SK-N-SH treated with all-trans-retinoic acid at 6 μM for 48 hours (cell line): ENCODE data around the gene NPHS1.

Source experiments
- ARNTL ChIP-seq: fragments of 450-650 bp; formaldehyde crosslinking; IDR thresholded peaks from 2 replicates; pipeline ENCODE4 v1.5.0; 2020; ENCODE audit warnings: low read depth, mild to moderate bottlenecking, moderate library complexity, borderline replicate concordance
- CSDC2 ChIP-seq: fragments of 250-450 bp; sonication (Bioruptor Pico); IDR thresholded peaks from 2 replicates; pipeline ENCODE4 v1.5.0; 2020; ENCODE audit warnings: mild to moderate bottlenecking, moderate library complexity
- ESRRG ChIP-seq: fragments of 250-450 bp; sonication (Bioruptor Pico); IDR thresholded peaks from 2 replicates; pipeline ENCODE4 v1.6.1; 2021; ENCODE audit warnings: mild to moderate bottlenecking
- GLIS3 ChIP-seq: fragments of 250-450 bp; sonication (Bioruptor Pico); IDR thresholded peaks from 2 replicates; pipeline ENCODE4 v1.5.0; 2020; ENCODE audit warnings: mild to moderate bottlenecking, moderate library complexity
- ISL1 ChIP-seq: fragments of 250-450 bp; sonication (Bioruptor Pico); IDR thresholded peaks from 2 replicates; pipeline ENCODE4 v2.1.2; 2022; ENCODE audit warnings: mild to moderate bottlenecking, moderate library complexity
- RARB ChIP-seq: fragments of 250-450 bp; sonication (Bioruptor Pico); IDR thresholded peaks from 2 replicates; pipeline ENCODE4 v1.8.0; 2021; ENCODE audit warnings: mild to moderate bottlenecking, moderate library complexity
- TCF4 ChIP-seq: fragments of 250-450 bp; sonication (Bioruptor Pico); IDR thresholded peaks from 2 replicates; pipeline ENCODE4 v1.8.0; 2021; ENCODE audit warnings: mild to moderate bottlenecking, moderate library complexity, borderline replicate concordance
- ZC3H10 ChIP-seq: fragments of 250-450 bp; sonication (Bioruptor Pico); IDR thresholded peaks from 2 replicates; pipeline ENCODE4 v1.5.1; 2021; ENCODE audit warnings: mild to moderate bottlenecking, moderate library complexity
- ZFP3 ChIP-seq: fragments of 250-450 bp; sonication (Bioruptor Pico); IDR thresholded peaks from 2 replicates; pipeline ENCODE4 v1.5.0; 2020; ENCODE audit warnings: mild to moderate bottlenecking, moderate library complexity
- ZNF565 ChIP-seq: fragments of 450-650 bp; formaldehyde crosslinking; conservative IDR thresholded peaks from 2 replicates; pipeline ENCODE4 v1.5.0; 2020; ENCODE audit warnings: low read depth, mild to moderate bottlenecking, moderate library complexity
- ZNF70 ChIP-seq: fragments of 450-650 bp; formaldehyde crosslinking; IDR thresholded peaks from 2 replicates; pipeline ENCODE4 v1.5.0; 2020; ENCODE audit warnings: mild to moderate bottlenecking, moderate library complexity
- TF ChIP-seq, protein P1 (sequence below): fragments of 250-450 bp; sonication (Bioruptor Pico); IDR thresholded peaks from 2 replicates; pipeline ENCODE4 v1.8.0; 2020; ENCODE audit warnings: mild to moderate bottlenecking, moderate library complexity, borderline replicate concordance
- TF ChIP-seq, protein P2 (sequence below): fragments of 250-450 bp; sonication (Bioruptor Pico); IDR thresholded peaks from 2 replicates; pipeline ENCODE4 v1.5.1; 2020; ENCODE audit warnings: low read depth, mild to moderate bottlenecking, moderate library complexity

DNA sequence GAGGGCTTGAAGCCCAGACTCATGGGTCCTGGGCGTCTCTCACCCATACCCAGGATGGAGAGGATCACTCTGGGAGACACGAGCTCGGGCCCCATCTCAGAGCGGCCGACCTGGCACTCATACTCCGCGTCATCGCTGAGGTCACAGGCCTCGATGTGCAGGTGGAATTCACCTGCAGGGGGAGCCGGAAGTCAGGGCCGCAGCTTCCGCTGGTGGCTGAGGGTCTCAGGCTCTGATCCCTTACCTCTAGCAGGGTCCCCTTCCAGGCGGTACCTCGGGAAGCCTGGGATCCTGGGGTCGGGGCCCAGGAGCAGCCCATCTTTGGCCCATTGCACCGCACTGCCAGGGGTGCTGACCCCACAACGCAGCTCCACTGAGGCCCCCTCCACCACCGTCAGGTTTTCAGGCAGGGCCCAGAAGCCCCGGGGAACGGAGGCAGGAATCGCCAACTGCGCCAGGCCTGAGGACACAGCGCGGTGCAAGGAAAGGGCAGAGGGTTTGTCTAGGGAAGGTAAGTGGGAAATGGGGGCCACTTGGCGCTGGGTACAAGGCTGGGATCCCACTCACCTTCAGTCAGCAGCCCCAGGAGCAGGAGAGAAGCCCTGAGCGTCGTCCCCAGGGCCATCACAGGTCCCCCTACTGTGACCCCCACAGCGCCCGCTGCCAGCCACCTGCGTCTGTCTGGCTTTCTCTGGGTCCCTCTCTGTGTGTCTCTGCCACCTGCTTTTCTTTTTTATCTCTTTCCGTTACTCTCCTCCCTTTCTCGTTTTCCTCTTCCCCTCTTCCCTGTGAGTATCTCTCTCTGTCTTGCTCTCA, 883 bp downstream of the NPHS1 start:
- TF ChIP-seq ZFP3 (CRISPR knock-in tag) (no peak), ESRRG (CRISPR knock-in tag) (no peak), ISL1 (CRISPR knock-in tag) (no peak), ARNTL (no peak), GLIS3 (CRISPR knock-in tag) (no peak), TCF4 (no peak), ZC3H10 (no peak), CSDC2 (CRISPR knock-in tag) (no peak), RARB (CRISPR knock-in tag) (no peak), ZNF70 (no peak), ZNF565 (CRISPR knock-in tag) (no peak)
- TF ChIP-seq, protein P1, sequence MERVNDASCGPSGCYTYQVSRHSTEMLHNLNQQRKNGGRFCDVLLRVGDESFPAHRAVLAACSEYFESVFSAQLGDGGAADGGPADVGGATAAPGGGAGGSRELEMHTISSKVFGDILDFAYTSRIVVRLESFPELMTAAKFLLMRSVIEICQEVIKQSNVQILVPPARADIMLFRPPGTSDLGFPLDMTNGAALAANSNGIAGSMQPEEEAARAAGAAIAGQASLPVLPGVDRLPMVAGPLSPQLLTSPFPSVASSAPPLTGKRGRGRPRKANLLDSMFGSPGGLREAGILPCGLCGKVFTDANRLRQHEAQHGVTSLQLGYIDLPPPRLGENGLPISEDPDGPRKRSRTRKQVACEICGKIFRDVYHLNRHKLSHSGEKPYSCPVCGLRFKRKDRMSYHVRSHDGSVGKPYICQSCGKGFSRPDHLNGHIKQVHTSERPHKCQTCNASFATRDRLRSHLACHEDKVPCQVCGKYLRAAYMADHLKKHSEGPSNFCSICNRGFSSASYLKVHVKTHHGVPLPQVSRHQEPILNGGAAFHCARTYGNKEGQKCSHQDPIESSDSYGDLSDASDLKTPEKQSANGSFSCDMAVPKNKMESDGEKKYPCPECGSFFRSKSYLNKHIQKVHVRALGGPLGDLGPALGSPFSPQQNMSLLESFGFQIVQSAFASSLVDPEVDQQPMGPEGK (CRISPR knock-in tag), result no peak
- TF ChIP-seq, protein P2, sequence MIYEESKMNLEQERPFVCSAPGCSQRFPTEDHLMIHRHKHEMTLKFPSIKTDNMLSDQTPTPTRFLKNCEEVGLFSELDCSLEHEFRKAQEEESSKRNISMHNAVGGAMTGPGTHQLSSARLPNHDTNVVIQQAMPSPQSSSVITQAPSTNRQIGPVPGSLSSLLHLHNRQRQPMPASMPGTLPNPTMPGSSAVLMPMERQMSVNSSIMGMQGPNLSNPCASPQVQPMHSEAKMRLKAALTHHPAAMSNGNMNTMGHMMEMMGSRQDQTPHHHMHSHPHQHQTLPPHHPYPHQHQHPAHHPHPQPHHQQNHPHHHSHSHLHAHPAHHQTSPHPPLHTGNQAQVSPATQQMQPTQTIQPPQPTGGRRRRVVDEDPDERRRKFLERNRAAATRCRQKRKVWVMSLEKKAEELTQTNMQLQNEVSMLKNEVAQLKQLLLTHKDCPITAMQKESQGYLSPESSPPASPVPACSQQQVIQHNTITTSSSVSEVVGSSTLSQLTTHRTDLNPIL, result no peak
